ENCODE measurements around the gene TFPT. TPM values are rescaled to one million over a fixed set of nuclear protein-coding genes. Genes with fewer than 3 reads are reported as not detected.

Gene TFPT
- total and polyA plus RNA-seq, 2 of the 13 experiments (the other 11 are each of a cell fraction or from before 2014, with no cell fraction given), result 8.4 to 10.7 TPM

- TF ChIP-seq MAZ (IDR thresholded peaks at IDR 0.05; ENCODE audit: borderline replicate concordance, low read depth, low read length) (no peak; the same call in 1 of the 2 replicates), MAZ (CRISPR knock-in tag; IDR thresholded peaks at IDR 0.05; ENCODE audit: low read depth) (peak; percentile 36; the same call in 1 of the 2 replicates), GLMP (CRISPR knock-in tag; IDR thresholded peaks at IDR 0.05; ENCODE audit: borderline replicate concordance) (no peak), KDM5A (IDR thresholded peaks at IDR 0.05; ENCODE audit: borderline replicate concordance, low read length) (peak; percentile 100), YEATS4 (CRISPR knock-in tag; IDR thresholded peaks at IDR 0.05; ENCODE audit: borderline replicate concordance) (peak; percentile 84), UBTF (CRISPR knock-in tag; IDR thresholded peaks at IDR 0.05) (peak; percentile 48; the same call in 1 of the 2 replicates), ZNF335 (CRISPR knock-in tag; IDR thresholded peaks at IDR 0.05) (peak; percentile 79), SMC3 (IDR thresholded peaks at IDR 0.05; ENCODE audit: low read length) (no peak), ZNF367 (CRISPR knock-in tag; IDR thresholded peaks at IDR 0.05; ENCODE audit: borderline replicate concordance) (no peak), ZNF225 (CRISPR knock-in tag; IDR thresholded peaks at IDR 0.05) (no peak), ZNF639 (CRISPR knock-in tag; conservative IDR thresholded peaks at IDR 0.05) (peak; percentile 86), RERE (CRISPR knock-in tag; IDR thresholded peaks at IDR 0.05; ENCODE audit: low read depth) (no peak), ARNT2 (CRISPR knock-in tag; IDR thresholded peaks at IDR 0.05; ENCODE audit: low read depth) (no peak; the same call in none of the 2 replicates), CBX1 (IDR thresholded peaks at IDR 0.05; ENCODE audit: low read depth) (peak; percentile 77), ZNF879 (CRISPR knock-in tag; IDR thresholded peaks at IDR 0.05) (0 out of 2 replicates have a peak, but pooled peaks have one; percentile 37), MNT (IDR thresholded peaks at IDR 0.05) (peak; percentile 50)
Observed at GRCh38 chr19:54115109-54116063, at the start of gene TFPT, which contains the start of gene PRPF31 (continued).
